Progenitor cell of endocrine pancreas (in vitro differentiated cells): ENCODE measurements around the gene ADM5. TPM values are rescaled to one million over a fixed set of nuclear protein-coding genes. Genes with fewer than 3 reads are reported as not detected.

Experiments
- DNase-seq: peaks from one replicate; pipeline ENCODE4 v3.0.0; 2021; ENCODE audit warnings: low spot score; ENCODE audit not compliant: unreplicated experiment
- H3K27ac Mint-ChIP-seq: 2 replicates; pipeline ENCODE4 v1.8.0; 2021; ENCODE audit warnings: mild to moderate bottlenecking, moderate library complexity, mixed read lengths
- H3K27me3 Mint-ChIP-seq: 2 replicates; pipeline ENCODE4 v1.8.0; 2021; ENCODE audit warnings: mixed read lengths
- H3K36me3 Mint-ChIP-seq: 2 replicates; pipeline ENCODE4 v1.8.0; 2022; ENCODE audit warnings: mixed read lengths; ENCODE audit not compliant: insufficient read depth
- H3K4me1 Mint-ChIP-seq: 2 replicates; pipeline ENCODE4 v1.8.0; 2021; ENCODE audit warnings: low read depth, mixed read lengths
- H3K4me3 Mint-ChIP-seq: 2 replicates; pipeline ENCODE4 v1.8.0; 2021; ENCODE audit warnings: low read depth, mild to moderate bottlenecking, moderate library complexity, mixed read lengths
- H3K9me3 Mint-ChIP-seq: 2 replicates; pipeline ENCODE4 v1.8.0; 2021; ENCODE audit warnings: low read depth, mixed read lengths
- CTCF ChIP-seq: fragments of 200-600 bp; sonication (generic); IDR thresholded peaks from one replicate; pipeline ENCODE4 v1.5.0; 2021; ENCODE audit warnings: antibody characterized with exemption, mild to moderate bottlenecking; ENCODE audit not compliant: unreplicated experiment
- total RNA-seq: library from RNA; stranded (reverse); gene quantifications from 2 replicates; pipeline ENCODE4 v1.2.1, GENCODE V29; 2021

ADM5 gene
- total RNA-seq, 1 donor from 2014 or later, result 7.7 TPM

GRCh38 chr19:49687566-49688316 is 1.7 kb upstream of the ADM5 start:
- H3K4me1 Mint-ChIP-seq, result peaks cover 11% of the 10 kb centered on the region
- no peak for TF ChIP-seq CTCF
- H3K4me3 Mint-ChIP-seq, result no peak overlapping the region
- no peak overlapping the region for H3K27ac Mint-ChIP-seq
- DNase-seq, result no peak
- H3K27me3 Mint-ChIP-seq, result no peaks in the 10 kb centered on the region
- H3K9me3 Mint-ChIP-seq, result no peaks in the 10 kb centered on the region
- H3K36me3 Mint-ChIP-seq, result peaks cover 15% of the 10 kb centered on the region

GRCh38 chr19:49688531-49689132 is 762 bp upstream of the ADM5 start:
- peak overlapping the region; percentile 87 for H3K27ac Mint-ChIP-seq
- peaks cover 15% of the 10 kb centered on the region for H3K36me3 Mint-ChIP-seq

GRCh38 chr19:49690079-49690655 is 773 bp downstream of the ADM5 start:
- TF ChIP-seq CTCF, result no peak
- Mint-ChIP-seq H3K4me3 (peak overlapping the region; percentile 80), H3K4me1 (peaks cover 11% of the 10 kb centered on the region), H3K27ac (peak overlapping the region; percentile 90), H3K36me3 (peaks cover 10% of the 10 kb centered on the region), H3K27me3 (no peaks in the 10 kb centered on the region), H3K9me3 (no peaks in the 10 kb centered on the region)
- DNase-seq, result no peak

More at GRCh38 chr19:49688531-49689132, 762 bp upstream of the ADM5 start:
- H3K4me3 Mint-ChIP-seq, result no peak overlapping the region
- no peaks in the 10 kb centered on the region for H3K9me3 Mint-ChIP-seq
- DNase-seq, result no peak
- H3K4me1 Mint-ChIP-seq, result peaks cover 11% of the 10 kb centered on the region
- no peak for TF ChIP-seq CTCF
- H3K27me3 Mint-ChIP-seq, result no peaks in the 10 kb centered on the region

- H3K27me3 Mint-ChIP-seq, result no peaks in the 10 kb centered on the region
- TF ChIP-seq CTCF, result no peak
- H3K9me3 Mint-ChIP-seq, result no peaks in the 10 kb centered on the region
- peak; percentile 64 for DNase-seq
- H3K4me3 Mint-ChIP-seq, result peak within 1 kb of the TSS; percentile 80
- peaks cover 11% of the 10 kb centered on the region for H3K4me1 Mint-ChIP-seq
- peak within 1 kb of the TSS; percentile 90 for H3K27ac Mint-ChIP-seq
- peaks cover 6% of the 10 kb centered on the region for H3K36me3 Mint-ChIP-seq
Measured at GRCh38 chr19:49690656-49691242, 1.4 kb downstream of the ADM5 start, which contains the start of gene CPT1C. Gene CPT1C (plus strand): TSS chr19:49691116. CDS start chr19:49692253, 1,137 bp downstream.
